AG09319 (cell line): ENCODE measurements around the gene SYPL2.

Source experiments
- DNase-seq: peaks from one replicate; pipeline ENCODE4 v3.0.0-alpha.2; 2010; ENCODE audit warnings: low read depth; ENCODE audit errors: extremely low read depth
- TF ChIP-seq, protein P1 (sequence below): IDR thresholded peaks from 2 replicates; pipeline ENCODE4 v1.5.1; 2011; ENCODE audit warnings: low read depth, mild to moderate bottlenecking, inconsistent platforms, low read length, moderate library complexity

Gene SYPL2

DNA sequence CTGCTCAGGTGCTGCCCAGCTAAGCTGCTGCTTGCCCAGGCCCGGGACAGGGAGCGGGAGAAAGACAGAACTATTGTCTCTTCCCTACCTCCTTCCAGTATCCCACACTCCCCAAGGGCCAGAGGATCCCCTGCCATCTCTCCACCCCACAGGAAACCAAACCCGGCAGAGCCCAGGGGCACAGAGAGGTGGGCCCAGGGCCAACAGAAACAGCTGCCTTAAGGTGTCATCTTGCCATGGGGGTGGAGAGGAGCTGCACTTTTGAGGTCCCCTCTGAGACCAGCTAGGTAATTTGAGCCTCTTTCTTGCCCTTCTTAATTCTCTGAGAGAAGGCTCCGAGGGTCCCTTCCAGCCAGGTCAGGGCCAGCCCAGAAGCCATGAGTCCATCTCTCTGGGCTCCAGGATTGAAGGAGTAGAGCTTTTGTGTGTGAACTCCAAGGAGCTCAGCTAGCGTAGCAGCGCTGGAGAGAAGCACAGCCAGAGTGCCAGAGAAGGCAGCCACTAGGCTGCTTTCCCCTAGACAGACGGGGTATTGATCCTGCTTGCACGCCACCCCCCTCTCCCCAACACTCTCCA lies 63.6 kb downstream of the SYPL2 start:
- DNase-seq, result no peak
- TF ChIP-seq, protein P1, sequence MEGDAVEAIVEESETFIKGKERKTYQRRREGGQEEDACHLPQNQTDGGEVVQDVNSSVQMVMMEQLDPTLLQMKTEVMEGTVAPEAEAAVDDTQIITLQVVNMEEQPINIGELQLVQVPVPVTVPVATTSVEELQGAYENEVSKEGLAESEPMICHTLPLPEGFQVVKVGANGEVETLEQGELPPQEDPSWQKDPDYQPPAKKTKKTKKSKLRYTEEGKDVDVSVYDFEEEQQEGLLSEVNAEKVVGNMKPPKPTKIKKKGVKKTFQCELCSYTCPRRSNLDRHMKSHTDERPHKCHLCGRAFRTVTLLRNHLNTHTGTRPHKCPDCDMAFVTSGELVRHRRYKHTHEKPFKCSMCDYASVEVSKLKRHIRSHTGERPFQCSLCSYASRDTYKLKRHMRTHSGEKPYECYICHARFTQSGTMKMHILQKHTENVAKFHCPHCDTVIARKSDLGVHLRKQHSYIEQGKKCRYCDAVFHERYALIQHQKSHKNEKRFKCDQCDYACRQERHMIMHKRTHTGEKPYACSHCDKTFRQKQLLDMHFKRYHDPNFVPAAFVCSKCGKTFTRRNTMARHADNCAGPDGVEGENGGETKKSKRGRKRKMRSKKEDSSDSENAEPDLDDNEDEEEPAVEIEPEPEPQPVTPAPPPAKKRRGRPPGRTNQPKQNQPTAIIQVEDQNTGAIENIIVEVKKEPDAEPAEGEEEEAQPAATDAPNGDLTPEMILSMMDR, result no peak

DNA sequence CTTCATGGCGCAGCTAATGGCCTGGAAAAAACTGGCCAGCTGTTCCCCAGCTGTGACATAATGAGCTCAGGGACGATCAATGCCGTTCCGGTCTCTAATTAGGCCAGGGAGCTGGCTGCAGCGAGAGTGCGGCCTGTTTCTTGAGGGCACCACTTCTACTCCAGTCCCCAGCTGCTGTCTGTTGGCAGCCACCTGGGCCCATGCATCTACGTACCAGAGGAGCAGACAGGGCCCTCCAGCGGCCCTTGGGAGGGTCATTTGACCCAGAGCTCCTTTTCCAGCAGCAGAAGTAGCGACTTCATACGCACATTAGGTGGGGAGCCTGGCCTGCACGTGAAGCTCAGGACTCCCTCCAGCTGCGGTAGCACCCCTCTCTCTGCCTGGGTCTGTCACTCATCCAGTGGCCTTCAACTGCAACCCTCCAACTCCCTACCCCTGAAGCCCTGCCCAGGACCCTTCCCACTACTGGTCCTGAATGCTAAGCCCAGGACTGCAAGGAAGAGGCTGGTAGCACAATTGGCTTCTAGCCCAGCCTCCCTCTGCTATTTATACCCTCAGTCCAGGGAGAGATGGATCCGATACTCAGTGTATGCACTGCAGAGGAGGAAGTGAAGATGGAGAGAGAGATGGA lies 64.2 kb downstream of the SYPL2 start:
- no peak for DNase-seq
- TF ChIP-seq, protein P1, result no peak

DNA sequence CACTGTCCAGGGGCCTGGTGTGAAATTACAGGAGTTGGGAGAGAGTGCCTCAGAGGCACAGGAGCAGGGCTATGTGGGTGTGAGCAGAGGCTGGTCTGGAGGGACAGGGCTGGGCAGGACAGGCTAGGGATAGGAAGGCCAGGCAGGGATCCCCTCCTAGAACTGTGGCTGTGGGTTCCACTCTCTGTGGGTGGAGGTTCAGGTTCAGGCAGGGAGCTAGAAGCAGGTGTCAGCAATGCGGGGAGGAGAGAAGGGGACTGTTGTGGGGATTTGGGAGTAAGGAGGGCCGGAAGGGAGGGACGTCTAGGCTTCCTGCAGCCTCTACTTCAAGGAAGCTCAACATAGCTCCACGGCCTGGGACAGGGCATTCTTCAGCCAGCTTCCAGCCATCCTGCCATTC lies 65.0 kb downstream of the SYPL2 start:
- TF ChIP-seq, protein P1, result no peak
- no peak for DNase-seq
